NAMALWA (cell line): ENCODE measurements around the gene VSIG2.

Experiments
- DNase-seq: peaks from one replicate; pipeline ENCODE4 v3.0.0-alpha.2; 2015; ENCODE audit warnings: low spot score

Gene VSIG2

GRCh38 chr11:124724979-124725718 lies 26.9 kb downstream of the VSIG2 start:
- DNase-seq = peak; percentile 28

- DNase-seq = no peak
These were observed 29.9 kb downstream of the VSIG2 start for GRCh38 chr11:124722176-124722575.

DNA sequence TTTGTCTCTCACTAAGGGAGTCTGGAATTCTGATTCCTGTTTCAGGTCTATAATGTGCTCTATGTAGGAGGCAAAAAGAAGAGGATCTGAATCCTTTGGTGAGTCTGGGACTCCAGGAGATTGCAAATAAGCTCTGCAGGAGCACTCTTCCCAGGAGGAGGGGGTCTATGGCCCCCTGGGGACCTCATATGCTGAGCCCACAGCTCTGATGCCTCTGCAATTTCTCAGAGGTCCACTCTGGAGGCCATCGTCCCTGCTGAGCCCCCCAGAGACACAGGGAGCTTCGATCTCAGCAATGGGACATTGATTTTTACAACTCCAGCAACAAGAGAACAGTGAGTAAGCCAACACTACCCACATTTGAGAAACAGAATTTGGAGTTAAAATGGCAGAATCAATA lies 32.5 kb downstream of the VSIG2 start:
- DNase-seq = no peak

DNA sequence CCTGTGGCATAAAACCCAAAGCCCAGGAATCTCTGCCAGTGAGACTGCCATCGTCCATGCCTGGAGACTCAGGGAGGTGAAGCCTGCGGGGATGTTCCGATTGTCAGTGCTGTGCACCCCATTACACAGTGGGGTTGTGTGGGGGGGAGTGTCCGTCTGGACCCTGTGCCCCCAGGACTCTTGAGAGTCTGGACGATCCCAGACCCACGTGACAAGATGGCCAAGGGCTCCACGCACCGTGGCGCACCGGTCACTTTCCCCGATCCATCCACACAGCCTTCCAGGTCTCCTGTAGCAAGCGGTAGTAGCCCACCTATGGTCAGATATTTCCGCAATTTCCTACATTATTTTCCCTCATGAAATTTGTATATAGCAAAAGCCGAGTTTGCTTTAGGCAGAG lies 33.3 kb downstream of the VSIG2 start:
- no peak for DNase-seq

GRCh38 chr11:124717786-124718651 lies 34.0 kb downstream of the VSIG2 start:
- DNase-seq = no peak

GRCh38 chr11:124717421-124717785 lies 34.7 kb downstream of the VSIG2 start:
- no peak for DNase-seq

DNA sequence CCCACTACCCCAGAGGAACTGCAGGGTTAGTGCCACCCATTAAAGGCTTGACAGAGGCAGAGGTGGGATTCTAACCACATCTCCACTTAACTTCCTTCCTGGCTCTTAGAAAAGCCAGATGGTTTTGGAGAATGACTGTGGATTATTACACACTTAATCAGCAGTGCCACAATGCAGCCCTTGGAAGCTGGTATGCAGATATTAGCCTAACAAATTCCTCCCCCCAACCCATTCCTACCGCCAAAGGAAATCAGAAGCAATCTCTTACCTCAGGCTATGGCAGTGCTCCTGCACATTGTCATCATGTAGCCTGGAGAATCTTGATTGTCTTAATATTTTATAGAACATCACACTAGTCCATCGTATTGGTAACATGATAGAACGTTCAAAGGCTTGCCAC lies 35.5 kb downstream of the VSIG2 start:
- no peak for DNase-seq

- DNase-seq = no peak
These were observed 39.7 kb downstream of the VSIG2 start for GRCh38 chr11:124712392-124712791.

DNA sequence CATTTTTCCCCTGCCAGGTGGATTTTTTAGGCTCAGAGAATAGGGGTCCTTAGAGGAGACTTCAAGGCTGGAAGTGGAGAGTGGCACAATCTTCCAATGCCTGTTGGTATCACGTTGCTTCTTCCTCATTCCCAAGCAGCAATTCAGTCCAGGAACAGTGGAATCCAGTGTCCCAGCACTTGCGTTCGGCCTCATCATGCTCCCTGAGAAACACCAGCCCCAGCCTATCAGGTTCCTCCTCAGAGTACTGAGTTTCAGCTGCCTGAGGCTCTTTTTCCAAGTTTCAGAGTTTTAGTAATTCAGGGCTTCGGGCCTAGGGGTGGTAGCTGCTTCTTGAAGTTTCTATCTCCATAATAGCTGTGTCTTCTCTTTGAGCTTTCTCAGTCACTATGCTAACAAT lies 44.2 kb downstream of the VSIG2 start:
- no peak for DNase-seq

- no peak for DNase-seq
These were observed 52.0 kb downstream of the VSIG2 start for GRCh38 chr11:124700028-124700427.

- no peak for DNase-seq
These were observed 52.5 kb downstream of the VSIG2 start for GRCh38 chr11:124699547-124699946.
